Neuronal stem cell (in vitro differentiated cells): ENCODE measurements around the gene RBPJL.
"Not testable (repeated sequence)": the region's sequence is repeated elsewhere in the genome, so short reads cannot be mapped to it uniquely, and the experiment has no call there.

ENCODE experiments used
- DNase-seq: peaks from one replicate; pipeline ENCODE4 v3.0.0-alpha.2; 2013; ENCODE audit warnings: low spot score
- H2AFZ ChIP-seq: one replicate; pipeline ENCODE4 v1.6.1; 2013; ENCODE audit warnings: mild to moderate bottlenecking, low read length, inconsistent platforms
- H2AK5ac ChIP-seq: 2 replicates; pipeline ENCODE4 v1.6.1; 2013; ENCODE audit warnings: low read depth, mild to moderate bottlenecking, inconsistent platforms, low read length, moderate library complexity, mixed read lengths
- H2BK120ac ChIP-seq: 2 replicates; pipeline ENCODE4 v1.6.1; 2013; ENCODE audit warnings: low read depth, mild to moderate bottlenecking, inconsistent platforms, low read length, moderate library complexity, mixed read lengths
- H2BK12ac ChIP-seq: one replicate; pipeline ENCODE4 v1.6.1; 2013; ENCODE audit warnings: low read length, inconsistent platforms
- H2BK15ac ChIP-seq: 2 replicates; pipeline ENCODE4 v1.6.1; 2013; ENCODE audit warnings: mild to moderate bottlenecking, low read length, inconsistent platforms, mixed read lengths
- H2BK5ac ChIP-seq: one replicate; pipeline ENCODE4 v1.6.1; 2013; ENCODE audit warnings: inconsistent platforms, mild to moderate bottlenecking, low read length, moderate library complexity
- H3K14ac ChIP-seq: one replicate; pipeline ENCODE4 v1.6.1; 2013; ENCODE audit warnings: low read length, inconsistent platforms
- H3K18ac ChIP-seq: 2 replicates; pipeline ENCODE4 v1.6.1; 2013; ENCODE audit warnings: low read length, inconsistent platforms
- H3K23ac ChIP-seq: 2 replicates; pipeline ENCODE4 v1.6.1; 2013; ENCODE audit warnings: low read depth, mild to moderate bottlenecking, mixed read lengths, low read length, inconsistent platforms; ENCODE audit not compliant: poor library complexity
- H3K27ac ChIP-seq: replicated peaks from 3 replicates; pipeline ENCODE4 v1.5.1; 2013; ENCODE audit warnings: low read length, inconsistent platforms
- H3K27me3 ChIP-seq, 3 experiments: 2 replicates each; pipeline ENCODE4 v1.6.1; 2013; ENCODE audit warnings: low read length in 3 of 3, mild to moderate bottlenecking in 2 of 3, inconsistent platforms in 1 of 3, low read depth in 1 of 3, mixed read lengths in 1 of 3, moderate library complexity in 1 of 3; ENCODE audit not compliant: control insufficient read depth in 3 of 3, insufficient read depth in 3 of 3
- H3K36me3 ChIP-seq, 2 donors: replicated peaks in 1 of 2; 2 replicates each; pipeline ENCODE4 v1.6.1; 2013; ENCODE audit warnings: low read length in 2 of 2; ENCODE audit not compliant: control insufficient read depth in 2 of 2, insufficient read depth in 2 of 2
- H3K4ac ChIP-seq: 2 replicates; pipeline ENCODE4 v1.6.1; 2013; ENCODE audit warnings: inconsistent platforms, mild to moderate bottlenecking, low read length, moderate library complexity
- H3K4me1 ChIP-seq, 2 donors: 1 replicate in 1 of 2; 2 replicates in 1 of 2; pipeline ENCODE4 v1.6.1; 2013; ENCODE audit warnings: low read length in 2 of 2, low read depth in 1 of 2; ENCODE audit not compliant: control insufficient read depth in 2 of 2, insufficient read depth in 1 of 2
- H3K4me2 ChIP-seq: one replicate; pipeline ENCODE4 v1.6.1; 2013; ENCODE audit warnings: mild to moderate bottlenecking, low read length, inconsistent platforms; ENCODE audit not compliant: insufficient read depth, poor library complexity, severe bottlenecking
- H3K4me3 ChIP-seq, 2 donors: 2 replicates each; pipeline ENCODE4 v1.5.1; 2013; ENCODE audit warnings: low read length in 2 of 2, mild to moderate bottlenecking in 2 of 2, inconsistent platforms in 1 of 2, moderate library complexity in 1 of 2
- H3K79me1 ChIP-seq: one replicate; pipeline ENCODE4 v1.6.1; 2013; ENCODE audit warnings: low read depth, mild to moderate bottlenecking, inconsistent platforms, low read length, moderate library complexity
- H3K9ac ChIP-seq: one replicate; pipeline ENCODE4 v1.6.1; 2013; ENCODE audit warnings: mild to moderate bottlenecking, low read depth, low read length, inconsistent platforms; ENCODE audit not compliant: poor library complexity
- H3K9me3 ChIP-seq, 2 donors: replicated peaks in 1 of 2; 2 replicates each; pipeline versions ENCODE3 to v1.6.1; 2013; ENCODE audit warnings: low read length in 2 of 2, mild to moderate bottlenecking in 2 of 2, inconsistent platforms in 1 of 2, low read depth in 1 of 2, mixed read lengths in 1 of 2, moderate library complexity in 1 of 2; ENCODE audit not compliant: control insufficient read depth in 2 of 2, insufficient read depth in 1 of 2
- H4K8ac ChIP-seq: one replicate; pipeline ENCODE4 v1.6.1; 2013; ENCODE audit warnings: low read depth, mild to moderate bottlenecking, inconsistent platforms, low read length, moderate library complexity
- H4K91ac ChIP-seq: one replicate; pipeline ENCODE4 v1.6.1; 2013; ENCODE audit warnings: low read length, low read depth, mild to moderate bottlenecking, inconsistent platforms; ENCODE audit not compliant: poor library complexity
- WGBS, 2 donors: extraction: QIAGEN DNeasy Blood & Tissue Kit; methylation state at CpG; one replicate each; pipeline ENCODE4 v1.1.7; 2013; ENCODE audit warnings: missing lambda C conversion rate in 2 of 2, mixed read lengths in 1 of 2; ENCODE audit not compliant: insufficient read length in 2 of 2, insufficient replicate concordance in 1 of 2; ENCODE audit errors: extremely low coverage in 2 of 2; 5-methylcytosine and 5-hydroxymethylcytosine counted together

The RBPJL gene

DNA sequence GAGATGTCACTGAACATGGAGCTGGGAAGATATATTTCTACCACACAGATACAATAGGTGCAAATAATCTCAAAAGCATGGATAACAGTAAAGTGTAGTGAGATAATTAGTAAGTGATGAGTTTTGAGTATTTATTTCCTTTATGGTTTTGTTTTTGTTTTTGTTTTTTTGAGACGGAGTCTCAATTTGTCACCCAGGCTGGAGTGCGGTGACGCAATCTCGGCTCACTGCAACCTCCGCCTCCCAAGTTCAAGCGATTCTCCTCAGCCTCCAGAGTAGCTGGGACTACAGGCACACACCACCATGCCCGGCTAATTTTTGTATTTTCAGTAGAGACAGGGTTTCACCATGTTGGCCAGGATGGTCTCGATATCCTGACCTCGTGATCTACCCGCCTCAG, 44.2 kb downstream of the RBPJL start:
- not testable (repeated sequence) for H2BK5ac ChIP-seq, H2BK12ac ChIP-seq, H3K4me2 ChIP-seq, H3K9ac ChIP-seq, H2BK15ac ChIP-seq, H3K23ac ChIP-seq, H3K27ac ChIP-seq, H3K4ac ChIP-seq, H2BK120ac ChIP-seq, H2AK5ac ChIP-seq, H3K79me1 ChIP-seq, H4K8ac ChIP-seq, H3K9me3 ChIP-seq, H3K18ac ChIP-seq, H2AFZ ChIP-seq, H3K4me3 ChIP-seq, H4K91ac ChIP-seq, H3K36me3 ChIP-seq, H3K14ac ChIP-seq, DNase-seq
- WGBS, 2 donors: no CpG with 5 or more reads among the region's 10 CpGs
- Histone ChIP-seq H3K27me3 (peaks cover 0 to 30% (median 0%) of the 10 kb centered on the region in 3 experiments), H3K4me1 (peaks cover 13 to 16% of the 10 kb centered on the region in 2 donors)

DNA sequence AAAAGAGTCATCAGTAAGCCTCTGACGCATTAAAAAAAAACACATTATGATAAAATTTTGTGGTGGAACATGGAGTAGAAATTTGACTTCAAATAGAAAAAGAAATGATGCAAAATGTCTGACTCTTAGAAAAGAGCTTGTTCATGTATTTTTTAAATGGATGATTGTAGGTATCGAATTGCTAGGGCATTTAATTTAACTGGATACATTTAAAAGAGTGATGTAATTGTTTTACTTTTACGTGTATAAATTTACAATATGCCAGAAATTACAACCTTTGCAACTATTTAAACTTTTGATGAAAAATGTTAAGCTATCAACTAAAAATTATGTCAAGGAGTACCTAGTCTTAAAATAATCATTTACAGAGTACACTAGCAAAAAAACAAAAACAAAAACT, 46.1 kb downstream of the RBPJL start:
- Histone ChIP-seq H3K4me1 (peaks cover under 1 to 2% of the 10 kb centered on the region in 2 donors), H3K27ac (no peak overlapping the region), H3K4me2 (no peak overlapping the region), H3K27me3 (peaks cover 0 to 12% (median 0%) of the 10 kb centered on the region in 3 experiments), H4K8ac (no peak overlapping the region), H2BK15ac (no peak overlapping the region), H3K9me3 (no peaks in the 10 kb centered on the region), H3K79me1 (no peaks in the 10 kb centered on the region), H3K9ac (no peak overlapping the region), H3K14ac (no peak overlapping the region), H3K4ac (no peak overlapping the region), H2AFZ (no peak overlapping the region), H4K91ac (no peak overlapping the region), H2BK120ac (no peak overlapping the region), H2AK5ac (no peak overlapping the region), H3K36me3 (no peaks in the 10 kb centered on the region), H3K18ac (no peak overlapping the region), H3K4me3 (no peak overlapping the region), H2BK12ac (no peak overlapping the region), H2BK5ac (no peak overlapping the region), H3K23ac (no peak overlapping the region)
- WGBS, 2 donors: no CpG with 5 or more reads among the region's 3 CpGs
- DNase-seq: no peak

DNA sequence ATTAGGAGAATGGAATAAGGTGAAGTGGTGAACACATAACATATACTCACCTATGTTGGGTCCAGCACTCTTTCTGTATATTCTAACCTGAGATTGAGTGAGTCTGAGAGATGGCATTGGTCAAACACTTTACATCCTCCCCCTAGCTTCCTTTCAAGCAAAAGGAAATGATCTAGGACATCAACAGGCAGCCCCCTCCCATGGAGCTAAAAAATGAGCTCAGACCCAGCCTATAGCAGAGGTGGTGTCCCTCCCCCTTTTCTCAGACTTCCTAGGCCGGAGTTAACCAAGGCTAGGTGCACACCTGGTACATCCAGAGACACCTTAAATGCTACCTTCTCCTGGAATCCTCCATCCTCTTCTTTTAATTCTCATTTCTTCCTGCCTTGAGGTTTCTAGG, 47.1 kb downstream of the RBPJL start:
- H2AFZ ChIP-seq: no peak overlapping the region
- H2BK120ac ChIP-seq: no peak overlapping the region
- H3K4me3 ChIP-seq: no peak overlapping the region
- H3K14ac ChIP-seq: no peak overlapping the region
- no peak overlapping the region for H3K4ac ChIP-seq
- no peak overlapping the region for H3K18ac ChIP-seq
- H3K79me1 ChIP-seq: no peaks in the 10 kb centered on the region
- H3K27ac ChIP-seq: no peak overlapping the region
- DNase-seq: no peak
- no peaks in the 10 kb centered on the region for H3K36me3 ChIP-seq
- H2AK5ac ChIP-seq: no peak overlapping the region
- no peak overlapping the region for H3K9ac ChIP-seq
- H3K4me1 ChIP-seq: no peaks in the 10 kb centered on the region
- no peak overlapping the region for H4K8ac ChIP-seq
- no peak overlapping the region for H3K23ac ChIP-seq
- H2BK15ac ChIP-seq: no peak overlapping the region
- WGBS, 2 donors: no CpG with 5 or more reads among the region's 1 CpG
- no peak overlapping the region for H4K91ac ChIP-seq
- no peak overlapping the region for H2BK5ac ChIP-seq
- no peaks in the 10 kb centered on the region for H3K9me3 ChIP-seq
- H2BK12ac ChIP-seq: no peak overlapping the region
- no peak overlapping the region for H3K4me2 ChIP-seq
- H3K27me3 ChIP-seq: peaks cover 0 to 8% (median 0%) of the 10 kb centered on the region in 3 experiments

DNA sequence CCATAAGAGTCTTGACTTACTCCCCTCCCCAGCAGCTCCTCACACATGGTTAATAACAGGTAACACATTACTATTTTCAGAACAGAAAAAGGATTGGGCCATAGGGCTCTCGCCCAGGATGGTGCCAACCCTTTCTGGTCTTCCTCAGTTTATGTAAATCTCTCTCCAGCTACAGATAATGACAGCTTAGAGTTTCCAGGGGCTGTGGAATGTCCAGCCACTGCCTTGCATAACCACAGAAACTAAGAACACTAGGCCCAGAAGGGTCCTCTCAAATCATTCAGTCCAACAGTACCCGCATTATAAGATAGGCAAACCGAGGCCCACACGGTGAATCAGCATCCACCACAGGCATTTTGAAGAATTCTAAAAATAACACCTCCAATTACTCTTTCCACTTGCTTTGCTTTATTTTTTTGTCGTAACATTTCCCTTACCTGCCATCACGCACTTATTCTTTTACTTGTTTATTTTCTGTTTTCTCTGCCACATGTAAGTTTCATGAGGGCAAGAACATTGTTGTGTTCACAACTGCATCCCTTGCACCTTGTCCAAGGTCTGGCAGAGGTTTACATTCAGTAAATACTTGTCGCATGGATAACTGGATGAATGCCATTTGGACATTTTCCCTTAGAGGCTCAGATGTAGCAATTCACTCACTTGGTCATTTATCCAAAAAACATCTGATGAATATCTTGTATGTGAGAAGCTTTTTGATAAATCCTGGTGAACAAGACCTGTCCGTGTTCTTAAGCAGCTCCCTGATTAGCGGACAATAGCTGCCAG, 48.0 kb downstream of the RBPJL start:
- Histone ChIP-seq H3K4ac (no peak overlapping the region), H4K8ac (no peak overlapping the region), H2BK120ac (no peak overlapping the region), H3K4me1 (no peaks in the 10 kb centered on the region), H3K18ac (no peak overlapping the region), H2AFZ (no peak overlapping the region), H3K4me2 (no peak overlapping the region), H3K27me3 (peaks cover 0 to 8% (median 0%) of the 10 kb centered on the region in 3 experiments), H2BK15ac (no peak overlapping the region), H3K27ac (no peak overlapping the region), H3K14ac (no peak overlapping the region), H3K79me1 (no peaks in the 10 kb centered on the region), H2BK5ac (no peak overlapping the region), H3K4me3 (no peak overlapping the region), H4K91ac (no peak overlapping the region), H3K36me3 (no peaks in the 10 kb centered on the region), H3K9ac (no peak overlapping the region), H2BK12ac (no peak overlapping the region), H2AK5ac (no peak overlapping the region), H3K23ac (no peak overlapping the region), H3K9me3 (no peaks in the 10 kb centered on the region)
- no peak for DNase-seq
- WGBS, 2 donors: 100% methylated on average over 2 of the region's 9 CpGs; no CpG with 5 or more reads in 1 of the 2 donors
